HG03575 (cell line): Measurements from ENCODE around the gene ATR.
"Not testable (repeated sequence)": the region's sequence is repeated elsewhere in the genome, so short reads cannot be mapped to it uniquely, and the experiment has no call there.

ENCODE experiments used
- ATAC-seq: cut with Tn5 transposase; IDR thresholded peaks from one replicate; pipeline ENCODE4 v1.9.1; 2021; ENCODE audit not compliant: unreplicated experiment, insufficient number of reproducible peaks, low FRiP score; ENCODE audit errors: extremely low read depth

ATR gene

GRCh38 chr3:142470826-142471225 lies 107.7 kb downstream of the ATR start:
- ATAC-seq, result no peak

GRCh38 chr3:142468456-142468855 lies 110.1 kb downstream of the ATR start:
- no peak for ATAC-seq

GRCh38 chr3:142467768-142468167 lies 110.8 kb downstream of the ATR start:
- no peak for ATAC-seq

- ATAC-seq, result no peak
Measured at GRCh38 chr3:142460689-142461088, 117.8 kb downstream of the ATR start.

GRCh38 chr3:142459929-142460328 lies 118.6 kb downstream of the ATR start:
- ATAC-seq, result no peak

- ATAC-seq, result no peak
Measured at GRCh38 chr3:142459096-142459495, 119.4 kb downstream of the ATR start.

GRCh38 chr3:142450881-142451280 lies 127.7 kb downstream of the ATR start:
- ATAC-seq, result no peak

- no peak for ATAC-seq
Measured at GRCh38 chr3:142450189-142450588, 128.3 kb downstream of the ATR start.

- no peak for ATAC-seq
Measured at GRCh38 chr3:142447852-142448823, 130.4 kb downstream of the ATR start, which contains the start of gene XRN1. XRN1 (minus strand) TSS chr3:142448037; CDS start chr3:142447944, 93 bp downstream.

- no peak for ATAC-seq
Measured at GRCh38 chr3:142447301-142447851, 131.2 kb downstream of the ATR start.

- peak; percentile 42 for ATAC-seq
Measured at GRCh38 chr3:142445816-142446254, 132.7 kb downstream of the ATR start.

GRCh38 chr3:142444343-142444742 lies 134.2 kb downstream of the ATR start:
- no peak for ATAC-seq

GRCh38 chr3:142443060-142443459 lies 135.5 kb downstream of the ATR start:
- ATAC-seq, result not testable (repeated sequence)

- not testable (repeated sequence) for ATAC-seq
Measured at GRCh38 chr3:142439499-142440220, 138.9 kb downstream of the ATR start.

- ATAC-seq, result not testable (repeated sequence)
Measured at GRCh38 chr3:142438096-142438495, 140.4 kb downstream of the ATR start.

GRCh38 chr3:142436951-142437585 lies 141.5 kb downstream of the ATR start:
- ATAC-seq, result no peak

GRCh38 chr3:142434503-142434902 lies 144.0 kb downstream of the ATR start:
- no peak for ATAC-seq

GRCh38 chr3:142433110-142433509 lies 145.4 kb downstream of the ATR start:
- no peak for ATAC-seq

- ATAC-seq, result no peak
Measured at GRCh38 chr3:142429582-142429981, 149.0 kb downstream of the ATR start.
